NCI-H2227 (cell line): Measurements from ENCODE around the gene ATPAF1.

ENCODE experiments used
- DNase-seq: peaks from one replicate; lab custom pipeline; 2025; ENCODE audit not compliant: unreplicated experiment; lab: John Stamatoyannopoulos, UW

ATPAF1 gene

DNA sequence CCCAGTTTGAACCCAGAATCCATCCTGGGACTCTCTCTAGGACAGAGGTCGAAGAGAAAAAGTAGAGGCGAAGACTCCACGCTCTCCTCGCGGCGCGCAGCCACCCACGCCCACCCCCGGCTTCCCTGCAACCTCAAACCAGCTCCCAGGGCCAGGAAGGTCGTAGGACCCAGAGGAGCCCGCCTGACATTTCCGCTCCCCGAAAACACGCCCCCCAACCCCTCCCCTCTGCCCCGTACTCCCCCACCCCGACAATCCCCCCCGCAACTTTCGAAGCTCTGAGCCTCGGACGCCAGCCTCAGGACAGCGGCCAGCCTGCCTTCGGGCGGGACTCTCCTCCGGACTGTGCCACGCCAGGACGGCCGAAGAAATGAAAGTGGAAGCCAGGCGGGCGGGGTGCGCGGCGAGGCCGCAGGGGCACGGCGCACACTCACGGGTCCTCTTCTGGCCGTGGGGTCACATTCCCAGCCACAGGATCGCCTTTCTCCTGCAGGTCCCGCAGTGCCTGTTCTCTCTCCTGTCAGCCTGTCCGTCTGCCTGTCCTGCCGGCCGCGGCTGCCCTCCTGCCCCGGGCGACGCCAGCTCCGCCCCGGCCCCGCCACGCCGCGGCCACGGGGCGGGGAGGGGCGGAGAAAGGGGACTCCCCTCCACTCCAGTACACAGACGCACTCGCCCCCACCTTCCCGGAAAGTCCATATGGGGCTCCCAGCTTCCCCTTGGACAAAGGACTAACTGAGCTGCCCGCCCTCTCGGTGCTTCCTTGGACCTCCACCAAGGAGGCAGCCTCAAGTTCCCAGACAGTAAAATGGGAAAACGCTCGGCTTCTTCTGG lies 51.7 kb downstream of the ATPAF1 start, which contains the start of gene MOB3C:
Gene MOB3C (minus strand): TSS at position 535 of the 831 bp plus-strand sequence. CDS start 3,490 bp downstream, outside the sequence.
- DNase-seq, result peak; percentile 38

GRCh38 chr1:46615735-46616134 lies 52.4 kb downstream of the ATPAF1 start:
- DNase-seq, result no peak

GRCh38 chr1:46615088-46615487 lies 53.1 kb downstream of the ATPAF1 start:
- no peak for DNase-seq

DNA sequence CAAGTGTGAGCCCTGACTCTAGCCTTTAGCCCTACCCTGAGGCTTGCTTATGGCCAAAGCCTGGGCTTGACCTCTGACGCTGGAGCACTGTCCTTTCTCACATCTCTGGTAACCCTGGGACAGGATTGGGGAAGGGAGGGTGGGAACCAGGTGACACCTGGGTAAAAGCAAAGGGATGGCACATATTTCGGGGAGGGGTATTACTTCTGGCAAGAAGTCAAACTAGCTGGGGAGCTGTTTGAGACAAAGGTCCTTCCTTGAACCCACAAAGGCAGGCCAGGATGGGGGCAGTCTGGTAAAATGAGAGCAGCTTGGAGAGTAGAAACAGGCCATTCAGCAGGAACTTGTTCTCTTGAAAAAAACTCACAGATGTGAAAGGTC lies 53.6 kb downstream of the ATPAF1 start:
- no peak for DNase-seq

DNA sequence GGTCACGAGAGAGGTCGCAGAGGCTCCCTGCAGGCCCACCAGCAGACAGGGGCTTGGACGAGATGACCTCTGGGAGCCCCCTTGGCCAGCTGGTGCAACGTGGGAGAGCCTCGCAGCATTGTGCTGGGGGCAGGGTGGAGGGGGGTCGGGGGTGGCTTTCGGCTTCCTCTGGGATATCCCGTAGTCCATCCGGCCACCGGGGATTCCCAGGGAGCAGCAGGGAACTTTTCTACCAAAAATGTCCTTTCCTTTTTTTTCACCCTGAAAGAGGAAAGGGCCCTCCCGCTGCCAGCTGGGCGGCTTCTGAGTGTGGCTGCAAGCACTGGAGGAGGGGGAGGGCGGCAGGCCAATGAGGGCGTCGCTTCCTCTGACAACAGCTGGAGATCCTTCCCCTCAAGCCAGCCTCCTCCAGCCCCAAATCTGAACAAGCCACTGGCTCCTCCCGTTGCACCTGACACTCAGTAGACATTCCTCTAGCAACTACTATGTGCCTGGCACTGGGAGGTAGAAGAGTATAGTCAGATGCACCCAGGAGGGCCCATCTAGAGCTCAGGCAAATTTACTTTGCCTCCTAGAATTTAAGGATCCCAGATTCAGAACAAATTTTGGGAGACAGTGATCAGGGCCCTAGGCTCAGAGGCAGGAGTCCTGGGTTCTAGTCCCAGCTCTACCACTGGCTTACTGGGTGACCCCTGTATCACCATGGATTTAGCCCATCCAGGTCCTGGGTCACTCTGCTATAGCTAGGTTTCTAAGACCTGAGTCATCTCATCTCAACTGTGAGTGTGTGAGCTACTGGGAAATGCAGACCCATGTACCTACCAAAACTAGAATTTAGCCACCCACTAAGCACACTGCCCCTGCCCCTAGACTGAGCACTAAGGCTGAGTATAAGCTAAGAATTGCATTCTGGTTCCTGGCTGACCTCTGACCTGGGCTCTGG lies 54.2 kb downstream of the ATPAF1 start:
- DNase-seq, result peak; percentile 59

DNA sequence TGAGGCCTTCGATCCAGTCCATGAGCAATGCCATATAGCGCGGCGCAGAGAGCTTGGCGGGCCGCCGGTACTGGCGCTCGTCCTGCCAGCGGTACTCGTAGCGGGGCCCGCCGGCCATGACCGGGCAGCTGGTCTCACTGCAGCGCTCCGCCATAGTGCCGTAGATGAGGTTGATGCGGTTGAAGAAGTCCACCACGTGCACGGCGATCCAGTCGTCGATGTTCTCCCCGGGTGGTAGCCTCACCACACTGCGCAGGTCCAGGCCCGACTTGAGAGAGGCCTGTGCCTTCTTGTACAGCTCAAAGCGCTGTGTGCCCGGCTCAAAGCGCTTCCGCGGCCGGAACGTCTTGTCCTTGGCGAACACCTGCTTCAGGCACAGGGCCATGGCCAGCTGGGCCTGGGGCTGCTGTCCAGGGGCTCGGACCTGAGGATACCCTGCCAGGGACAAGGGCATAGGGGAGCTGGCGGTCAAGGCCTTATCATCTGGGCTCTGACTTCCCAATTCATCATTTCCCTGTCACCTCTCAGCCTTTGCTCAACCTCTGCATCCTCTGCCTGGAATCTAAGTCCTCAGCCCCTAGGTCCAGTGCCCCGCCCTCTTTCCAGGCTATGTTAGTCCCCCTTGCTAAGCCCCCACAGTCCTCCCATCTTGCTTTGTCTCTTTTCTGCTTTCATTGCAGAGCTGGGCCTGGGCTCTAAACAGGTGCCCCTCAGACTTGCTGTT lies 55.1 kb downstream of the ATPAF1 start:
- no peak for DNase-seq

DNA sequence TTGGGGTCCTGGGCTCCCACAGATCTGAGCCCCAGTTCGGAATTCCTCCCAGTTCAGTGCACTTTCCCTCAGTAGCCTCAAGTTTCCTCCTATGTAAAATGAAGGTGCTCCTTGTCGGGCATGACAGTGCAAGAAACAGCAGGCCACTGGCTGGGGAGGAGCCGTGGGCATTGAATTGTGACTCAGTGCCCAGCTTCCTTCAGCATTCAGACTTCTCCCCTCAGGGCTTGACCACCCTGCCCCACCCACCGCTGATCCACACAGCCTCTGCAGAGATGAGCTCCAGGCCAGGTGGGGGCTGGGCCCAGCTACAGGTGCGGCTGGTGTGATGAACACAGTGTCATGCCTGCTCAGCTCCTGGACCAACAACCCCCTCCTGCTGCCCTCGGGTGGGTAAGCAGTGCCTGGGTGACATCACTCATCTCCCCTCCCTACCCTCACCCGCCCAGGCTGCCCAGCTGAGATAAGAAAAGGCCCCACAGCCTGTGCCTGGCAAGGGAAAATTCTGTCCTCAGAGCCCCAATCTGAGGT lies 56.4 kb downstream of the ATPAF1 start:
- no peak for DNase-seq

- DNase-seq, result no peak
Observed at GRCh38 chr1:46607345-46608130, 60.6 kb downstream of the ATPAF1 start.

DNA sequence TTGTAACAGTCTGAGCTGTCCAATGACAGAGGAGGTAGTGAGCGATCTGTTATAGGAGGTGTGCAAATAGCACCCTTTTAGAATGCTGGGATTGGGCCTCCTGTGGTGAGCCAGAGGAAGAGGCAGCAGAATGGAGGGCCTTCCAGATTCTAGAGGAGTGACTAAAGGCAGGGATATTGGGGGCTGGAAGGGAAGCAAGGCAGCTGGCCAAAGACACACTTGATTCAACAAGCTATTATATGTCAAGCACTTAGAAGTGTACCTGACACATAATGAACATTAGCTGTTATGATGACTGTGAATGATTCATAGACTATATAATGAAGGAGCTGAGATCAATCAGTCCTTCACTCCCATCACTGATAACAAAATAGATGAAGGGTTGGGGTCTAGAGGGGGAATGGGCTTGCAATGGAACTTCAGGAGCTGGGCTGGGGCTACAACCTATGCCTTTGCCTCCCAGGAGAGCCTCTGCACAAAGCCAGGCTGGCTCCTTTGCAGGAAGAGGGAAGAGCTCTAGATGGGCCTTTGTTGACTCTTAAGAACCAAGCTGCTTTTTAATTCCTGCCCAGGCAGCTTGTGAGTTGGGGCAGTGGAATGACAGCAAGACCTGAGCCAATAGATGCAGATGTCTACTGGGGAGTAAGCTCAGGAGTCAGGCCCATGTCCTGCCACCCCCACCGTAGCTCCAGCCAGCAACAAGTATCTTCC lies 61.8 kb downstream of the ATPAF1 start:
- DNase-seq, result no peak

DNA sequence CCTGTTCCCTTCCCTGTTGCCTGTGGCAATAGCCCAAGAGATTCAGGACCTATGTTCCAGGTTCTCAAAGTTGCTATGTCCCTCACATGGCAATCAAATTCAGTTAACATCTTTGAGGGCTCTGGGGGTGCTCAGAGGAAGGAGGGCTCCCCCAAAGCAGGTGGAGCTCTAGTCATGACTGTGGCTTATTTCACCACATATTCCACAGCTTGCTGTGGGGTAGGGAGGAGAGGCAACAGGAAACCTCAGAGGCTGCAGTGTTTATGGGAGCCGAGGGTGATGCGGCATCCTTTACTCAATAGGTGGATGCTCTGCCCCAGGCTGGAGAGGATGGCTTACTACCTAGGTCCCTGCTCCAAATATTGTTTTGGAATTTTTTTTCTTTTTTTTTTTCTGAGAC lies 62.9 kb downstream of the ATPAF1 start:
- no peak for DNase-seq

DNA sequence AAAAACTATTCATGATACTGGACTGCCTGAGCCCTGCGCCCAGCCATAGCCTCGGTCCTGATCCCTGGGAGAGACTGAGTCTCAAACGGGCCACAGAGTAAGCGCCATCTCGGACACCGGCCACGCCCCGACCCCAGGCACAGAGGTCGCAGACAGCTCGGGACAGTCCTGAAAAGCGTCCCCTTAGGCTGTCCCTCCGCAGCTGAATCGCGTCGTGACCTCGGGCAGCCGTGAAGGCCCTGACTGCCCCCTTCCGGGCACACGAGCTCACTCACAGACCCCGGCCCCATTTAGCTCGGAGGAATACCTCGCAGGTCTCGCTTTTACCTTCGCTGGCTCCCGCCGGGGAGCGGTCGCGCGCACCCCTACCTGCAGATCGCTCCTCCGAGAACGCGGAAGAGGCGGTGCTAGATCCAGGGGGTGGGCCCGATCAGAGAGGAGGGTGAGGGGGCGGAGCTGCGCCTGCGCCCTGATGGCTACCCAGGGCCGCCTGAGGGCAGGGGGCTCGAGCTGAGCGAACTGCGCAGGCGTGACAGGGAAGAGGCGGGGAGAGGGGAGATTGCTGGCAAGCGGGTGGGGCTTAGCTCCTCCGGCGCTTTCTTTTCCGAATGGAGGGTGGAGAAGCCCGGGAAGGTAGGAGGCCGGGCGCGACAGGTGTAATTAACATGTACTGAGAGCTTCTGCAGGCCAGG lies 64.2 kb downstream of the ATPAF1 start, which contains the start of gene MKNK1:
Gene MKNK1 (minus strand): TSS at position 411 of the 692 bp plus-strand sequence. CDS start 20,941 bp downstream, outside the sequence.
- DNase-seq, result peak; percentile 99

DNA sequence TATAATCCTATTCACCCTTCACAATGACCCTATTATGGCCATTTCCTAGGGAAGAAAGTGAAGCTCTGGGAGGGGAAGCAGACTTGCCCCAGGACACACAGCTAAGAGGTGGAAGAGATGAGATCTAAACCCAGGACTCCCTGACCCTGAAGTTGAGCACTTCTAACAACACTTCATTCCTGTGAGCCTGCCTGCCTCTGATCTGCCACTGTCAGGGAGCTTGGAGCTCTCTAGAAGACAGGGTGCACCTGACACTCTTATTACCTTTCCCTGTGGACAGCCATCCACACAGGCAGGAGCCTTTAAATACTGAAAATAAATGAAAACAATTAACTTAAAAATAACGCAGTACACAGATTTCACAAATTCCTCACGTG lies 64.7 kb downstream of the ATPAF1 start:
- no peak for DNase-seq

GRCh38 chr1:46601257-46602007 lies 66.7 kb downstream of the ATPAF1 start:
- DNase-seq, result no peak

- no peak for DNase-seq
Observed at GRCh38 chr1:46599059-46599970, 68.8 kb downstream of the ATPAF1 start.

DNA sequence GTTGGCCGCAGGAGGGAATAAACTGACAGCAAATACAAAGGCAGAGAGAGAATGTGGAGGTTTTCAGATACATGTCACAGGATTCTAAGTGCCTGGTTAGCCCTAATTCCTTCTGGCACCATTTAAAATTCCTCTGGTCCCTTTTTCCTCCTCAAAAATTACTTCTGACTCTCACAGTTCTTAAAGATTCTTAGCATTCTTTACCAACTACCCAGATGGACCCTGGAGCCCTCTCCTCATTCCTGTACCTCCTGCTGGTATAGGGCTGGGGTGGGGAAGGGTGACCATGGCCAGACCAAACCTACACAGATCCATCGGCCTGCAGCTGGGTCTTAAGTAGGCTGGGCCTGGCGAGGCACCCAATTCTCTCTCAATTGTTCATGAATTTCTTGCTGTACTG lies 71.3 kb downstream of the ATPAF1 start:
- DNase-seq, result no peak

DNA sequence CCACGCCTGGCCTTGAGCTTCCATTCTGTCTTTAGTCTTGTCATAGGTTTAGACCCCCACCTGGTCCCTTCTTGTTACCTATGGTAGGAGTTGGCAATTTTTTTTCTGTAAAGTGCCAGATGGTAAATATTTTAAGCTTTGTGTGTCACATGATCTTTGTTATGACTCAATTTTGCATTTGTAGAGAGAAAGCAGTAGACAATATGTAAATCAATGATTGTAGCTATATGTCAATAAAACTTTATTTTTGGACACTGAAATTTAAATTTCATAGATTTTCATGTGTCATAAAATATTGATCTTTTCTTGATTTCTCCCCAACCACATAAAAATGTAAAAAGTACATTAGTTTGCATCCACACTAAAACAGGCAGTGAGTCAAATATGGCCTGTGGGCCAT lies 72.1 kb downstream of the ATPAF1 start:
- DNase-seq, result no peak

DNA sequence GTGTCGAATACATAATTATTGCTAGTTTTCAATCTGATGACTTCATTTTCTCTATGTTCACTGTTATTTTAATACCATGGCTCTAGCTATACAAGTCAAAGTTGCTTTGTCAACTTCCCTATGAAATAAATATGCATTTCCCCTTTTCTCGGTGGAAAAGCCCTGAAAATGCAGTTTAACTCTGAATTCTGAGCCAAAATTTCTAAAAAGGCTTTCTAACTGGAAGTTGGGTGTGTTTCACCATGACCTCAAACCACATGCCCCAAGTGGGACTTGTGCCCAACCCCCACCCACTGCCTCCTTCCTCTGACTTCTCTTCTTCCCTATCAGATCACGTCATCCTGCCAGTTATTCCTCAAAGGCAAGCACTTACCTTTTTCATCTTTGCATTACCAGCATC lies 73.0 kb downstream of the ATPAF1 start:
- DNase-seq, result no peak
